CD4-positive, alpha-beta T cell treated with Interferon gamma for 1 hour (primary cell): Measurements from ENCODE around the gene NME3.

Source experiments
- DNase-seq: peaks from one replicate; pipeline ENCODE4 v3.0.0-alpha.2; 2020

The NME3 gene

DNA sequence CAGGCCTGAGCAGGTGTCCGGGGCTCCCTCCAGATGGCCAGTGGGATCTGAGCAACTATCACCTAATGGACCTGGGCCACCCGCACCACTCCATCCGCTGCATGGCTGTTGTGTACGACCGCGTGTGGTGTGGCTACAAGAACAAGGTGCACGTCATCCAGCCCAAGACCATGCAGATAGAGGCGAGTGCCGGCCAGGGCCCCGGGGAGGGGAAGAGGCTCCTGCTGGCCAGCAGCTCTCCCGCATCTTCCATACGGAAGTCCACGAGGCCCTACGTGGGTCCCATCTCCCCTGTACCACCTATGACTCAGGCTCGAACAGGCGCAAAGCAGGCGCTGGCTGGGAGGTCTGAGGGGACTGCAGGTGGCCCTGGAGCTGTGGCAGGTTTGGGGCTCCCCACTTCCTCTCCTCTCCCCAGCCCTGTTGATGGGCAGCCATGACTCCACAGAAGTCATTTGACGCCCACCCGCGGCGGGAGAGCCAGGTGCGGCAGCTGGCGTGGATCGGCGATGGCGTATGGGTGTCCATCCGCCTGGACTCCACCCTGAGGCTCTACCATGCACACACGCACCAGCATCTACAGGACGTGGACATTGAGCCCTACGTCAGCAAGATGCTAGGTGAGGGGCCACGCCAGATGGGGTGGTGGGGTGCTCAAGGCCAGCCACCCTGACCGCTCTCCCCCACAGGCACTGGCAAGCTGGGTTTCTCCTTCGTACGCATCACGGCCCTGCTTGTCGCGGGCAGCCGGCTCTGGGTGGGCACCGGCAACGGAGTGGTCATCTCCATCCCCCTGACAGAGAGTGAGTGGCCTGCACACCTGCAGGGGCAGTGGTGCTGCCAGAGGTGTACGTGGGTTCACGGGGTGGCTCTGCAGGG is 4.0 kb downstream of the NME3 start:
- no peak for DNase-seq

DNA sequence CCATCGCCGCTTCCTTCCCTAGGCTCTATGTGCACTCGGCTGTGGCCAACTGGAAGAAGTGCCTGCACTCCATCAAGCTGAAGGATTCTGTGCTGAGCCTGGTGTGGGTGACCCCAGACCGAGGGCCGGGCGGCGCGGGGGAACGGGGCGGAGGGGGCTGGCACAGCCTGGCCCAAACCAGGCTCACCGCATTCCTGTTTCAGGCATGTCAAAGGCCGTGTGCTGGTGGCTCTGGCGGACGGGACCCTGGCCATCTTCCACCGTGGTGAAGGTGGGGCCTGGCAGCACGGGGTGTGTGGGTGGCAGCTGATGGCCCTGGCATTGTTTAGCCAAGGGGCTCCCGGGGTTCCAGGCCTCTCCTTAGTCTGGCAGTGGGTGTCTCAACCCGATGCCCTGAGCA is 4.6 kb downstream of the NME3 start:
- DNase-seq, result no peak

DNA sequence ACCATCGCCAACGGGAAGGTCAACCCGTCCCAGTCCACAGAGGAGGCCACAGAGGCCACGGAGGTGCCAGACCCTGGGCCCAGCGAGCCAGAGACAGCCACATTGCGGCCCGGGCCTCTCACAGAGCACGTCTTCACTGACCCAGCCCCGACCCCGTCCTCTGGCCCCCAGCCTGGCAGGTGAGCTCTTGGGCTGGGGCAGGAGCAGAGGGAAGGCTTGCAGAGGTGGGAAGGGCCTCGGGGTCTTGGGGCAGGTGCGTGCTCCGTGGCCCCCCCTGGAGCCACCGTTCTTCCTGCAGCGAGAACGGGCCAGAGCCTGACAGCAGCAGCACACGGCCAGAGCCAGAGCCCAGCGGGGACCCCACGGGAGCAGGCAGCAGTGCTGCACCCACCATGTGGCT is 5.1 kb downstream of the NME3 start:
- no peak for DNase-seq

DNA sequence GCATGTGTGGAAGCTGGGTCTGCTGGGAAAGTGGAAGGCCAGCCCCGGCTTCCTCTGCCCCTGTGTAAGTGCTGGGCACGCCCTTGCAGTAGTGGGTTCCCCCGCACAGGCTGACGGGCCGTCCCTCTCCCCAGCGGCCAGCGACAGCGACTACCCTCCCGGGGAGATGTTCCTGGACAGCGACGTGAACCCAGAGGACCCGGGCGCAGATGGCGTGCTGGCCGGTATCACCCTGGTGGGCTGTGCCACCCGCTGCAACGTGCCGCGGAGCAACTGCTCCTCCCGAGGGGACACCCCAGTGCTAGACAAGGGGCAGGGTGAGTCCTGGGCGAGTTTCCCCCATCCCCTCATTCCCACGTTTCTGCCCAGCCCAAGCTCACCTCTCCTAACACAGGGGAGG is 5.5 kb downstream of the NME3 start:
- DNase-seq, result no peak

DNA sequence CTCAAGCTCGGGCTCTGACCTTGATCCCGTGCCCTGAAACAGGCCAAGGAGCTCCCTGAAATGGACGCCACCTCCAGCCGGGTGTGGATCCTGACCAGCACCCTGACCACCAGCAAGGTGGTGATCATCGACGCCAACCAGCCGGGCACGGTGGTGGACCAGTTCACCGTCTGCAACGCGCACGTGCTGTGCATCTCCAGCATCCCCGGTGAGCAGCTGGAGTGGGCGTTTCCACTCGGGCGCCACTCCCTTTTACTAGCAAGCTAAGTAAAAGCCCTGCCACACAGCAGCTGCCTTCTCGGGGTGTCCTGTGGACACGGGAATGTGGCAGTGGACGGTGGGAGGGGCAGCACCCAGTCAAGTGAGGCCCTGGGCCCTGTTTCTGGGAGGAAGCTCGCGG is 6.4 kb downstream of the NME3 start:
- no peak for DNase-seq

DNA sequence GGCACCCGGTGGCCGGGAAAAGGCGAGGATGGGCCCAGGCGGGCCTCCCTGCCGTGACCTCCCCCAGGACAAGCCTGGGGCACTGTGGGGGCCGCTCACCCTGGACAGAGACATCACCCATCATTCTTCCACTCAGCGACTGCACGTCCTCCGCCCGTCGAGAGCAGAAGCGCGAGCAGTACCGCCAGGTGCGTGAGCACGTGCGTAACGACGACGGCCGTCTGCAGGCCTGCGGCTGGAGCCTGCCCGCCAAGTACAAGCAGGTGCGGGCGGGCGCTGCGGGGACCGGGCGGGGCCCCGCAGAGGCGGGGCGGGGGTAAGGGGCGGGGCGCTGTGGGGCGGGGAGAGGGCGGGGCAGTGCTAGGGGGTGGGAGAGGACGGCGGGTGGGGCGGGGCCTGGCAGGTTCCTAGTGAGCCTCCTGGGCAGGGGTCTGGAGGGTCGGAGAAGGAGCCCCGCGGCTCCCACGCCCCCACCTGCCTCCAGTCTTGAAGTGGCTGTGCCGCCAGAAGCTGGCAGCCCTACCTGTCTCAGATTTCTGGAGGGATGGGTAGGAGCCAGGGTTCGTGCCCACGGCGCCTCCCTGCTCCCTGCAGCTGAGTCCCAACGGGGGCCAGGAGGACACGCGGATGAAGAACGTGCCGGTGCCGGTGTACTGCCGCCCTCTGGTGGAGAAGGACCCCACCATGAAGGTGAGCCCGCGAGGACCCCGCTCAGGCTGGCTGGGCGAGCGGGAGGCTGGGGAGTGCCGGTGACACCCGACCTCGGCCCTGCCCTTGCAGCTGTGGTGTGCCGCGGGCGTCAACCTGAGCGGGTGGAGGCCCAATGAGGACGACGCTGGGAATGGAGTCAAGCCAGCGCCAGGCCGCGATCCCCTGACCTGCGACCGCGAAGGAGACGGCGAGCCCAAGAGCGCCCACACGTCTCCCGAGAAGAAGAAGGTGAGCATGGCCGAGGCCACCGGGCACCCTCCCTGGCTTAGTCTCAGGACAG is 7.5 kb downstream of the NME3 start:
- no peak for DNase-seq

DNA sequence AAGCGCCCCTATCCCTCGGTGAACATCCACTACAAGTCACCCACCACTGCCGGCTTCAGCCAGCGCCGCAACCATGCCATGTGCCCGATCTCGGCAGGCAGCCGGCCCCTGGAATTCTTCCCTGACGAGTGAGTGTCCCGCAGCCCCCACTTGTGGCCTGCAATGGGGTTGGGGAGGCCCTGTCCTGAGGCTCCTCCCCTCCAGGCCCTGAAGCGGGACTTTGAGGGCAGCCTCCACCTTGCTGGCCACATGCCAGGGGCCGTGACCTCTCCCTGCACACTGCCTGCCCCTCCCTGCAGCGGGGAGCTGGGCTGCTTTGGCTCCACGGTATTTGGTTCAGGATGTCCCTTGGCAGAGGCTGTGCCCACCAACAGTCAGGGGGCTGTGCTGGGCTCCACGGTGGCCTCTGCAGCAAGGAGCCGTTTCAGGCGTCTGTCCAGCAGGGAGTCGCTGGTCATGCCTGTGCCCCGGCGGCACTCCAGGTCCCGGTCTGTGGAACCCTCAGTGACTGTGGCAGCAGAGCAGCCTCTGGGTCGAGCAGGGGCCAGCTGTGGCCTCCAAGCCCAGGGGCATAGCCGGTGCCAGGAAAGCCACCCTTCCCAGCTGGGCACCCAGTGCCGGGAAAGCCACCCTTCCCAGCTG is 8.3 kb downstream of the NME3 start:
- DNase-seq, result no peak

DNA sequence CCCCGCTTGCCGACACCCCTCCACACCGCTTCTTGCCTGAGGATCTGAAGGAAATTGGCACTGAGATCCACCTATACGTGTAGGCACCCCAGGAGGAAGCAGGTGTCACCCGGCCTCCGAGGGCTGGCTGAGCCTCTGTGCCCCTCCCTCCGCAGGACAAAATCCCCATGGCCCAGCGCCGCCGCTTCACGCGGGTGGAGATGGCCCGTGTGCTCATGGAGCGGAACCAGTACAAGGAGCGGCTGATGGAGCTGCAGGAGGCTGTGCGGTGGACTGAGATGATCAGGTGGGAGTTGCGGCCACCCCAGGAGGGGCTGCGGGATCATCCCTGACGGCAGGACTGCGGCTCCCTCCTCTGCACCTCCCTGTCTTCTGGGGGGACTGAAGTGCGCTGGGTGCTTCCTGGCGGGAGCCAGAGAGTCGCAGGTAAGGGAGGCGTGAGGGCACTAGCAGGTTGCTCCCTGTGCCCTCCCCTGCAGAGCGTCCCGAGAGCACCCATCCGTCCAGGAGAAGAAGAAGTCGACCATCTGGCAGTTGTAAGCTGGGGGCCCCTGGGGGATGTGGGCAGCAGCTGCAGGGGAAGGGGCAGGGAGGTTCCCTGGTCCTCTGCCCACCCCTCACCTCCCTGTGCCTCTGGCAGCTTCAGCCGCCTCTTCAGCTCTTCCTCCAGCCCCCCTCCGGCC is 9.0 kb downstream of the NME3 start:
- no peak for DNase-seq

DNA sequence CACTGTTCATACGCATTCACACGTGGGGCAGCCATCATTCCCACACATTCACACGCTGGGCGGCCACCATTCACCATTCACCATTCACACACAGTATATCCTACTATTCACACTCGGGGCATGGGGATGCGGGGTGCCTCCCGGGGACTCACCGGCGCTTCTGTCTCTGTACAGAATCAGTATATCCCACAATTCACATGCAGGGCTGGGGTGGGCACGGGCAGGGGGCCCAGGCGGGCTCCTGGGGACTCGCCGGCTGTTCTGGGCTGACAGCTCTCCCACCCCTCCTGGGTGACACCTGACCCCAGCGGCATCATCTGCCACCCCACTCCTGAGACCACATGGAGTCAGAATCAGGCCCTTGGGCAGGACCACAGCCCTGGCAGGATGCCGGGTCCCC is 9.6 kb downstream of the NME3 start:
- no peak for DNase-seq

DNA sequence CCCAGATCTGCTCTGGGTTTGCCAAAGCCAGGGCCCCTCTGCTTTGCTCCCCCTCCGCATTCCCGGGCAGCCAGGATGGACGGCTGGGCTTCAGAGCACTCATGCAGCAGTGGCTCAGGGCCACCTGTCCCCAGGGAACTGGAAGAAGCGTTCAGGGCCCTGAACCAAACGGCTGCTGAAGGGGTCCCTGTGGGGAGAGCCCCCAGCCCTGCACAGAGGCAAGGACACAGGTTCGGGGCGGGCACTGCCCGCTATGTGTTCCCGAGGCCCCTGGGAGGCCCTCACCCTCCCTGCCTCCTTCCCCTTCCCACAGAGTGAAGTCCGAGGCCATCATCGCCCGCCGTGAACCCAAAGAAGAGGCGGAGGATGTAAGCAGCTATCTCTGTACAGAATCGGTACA is 10.4 kb downstream of the NME3 start:
- DNase-seq, result no peak

DNA sequence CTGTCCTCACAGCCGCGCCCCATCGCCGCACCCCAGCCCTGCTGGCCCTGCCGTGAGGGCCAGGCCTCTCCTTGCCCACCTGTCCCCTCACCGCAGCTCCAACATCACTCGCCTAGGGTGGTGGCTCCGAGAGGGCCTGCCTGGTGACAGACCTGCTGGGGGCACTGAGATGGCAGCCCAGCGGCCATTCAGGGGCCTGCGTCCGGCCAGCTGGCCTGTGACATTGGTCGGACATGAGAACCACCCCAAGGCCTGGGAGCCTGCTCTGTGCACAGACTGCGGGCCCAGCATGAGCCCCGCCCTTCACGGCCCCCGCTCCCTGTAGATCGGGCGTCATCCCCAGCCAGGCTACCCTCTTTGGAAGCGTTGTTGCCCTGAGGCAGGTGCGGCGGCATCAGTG is 11.8 kb downstream of the NME3 start:
- no peak for DNase-seq

DNA sequence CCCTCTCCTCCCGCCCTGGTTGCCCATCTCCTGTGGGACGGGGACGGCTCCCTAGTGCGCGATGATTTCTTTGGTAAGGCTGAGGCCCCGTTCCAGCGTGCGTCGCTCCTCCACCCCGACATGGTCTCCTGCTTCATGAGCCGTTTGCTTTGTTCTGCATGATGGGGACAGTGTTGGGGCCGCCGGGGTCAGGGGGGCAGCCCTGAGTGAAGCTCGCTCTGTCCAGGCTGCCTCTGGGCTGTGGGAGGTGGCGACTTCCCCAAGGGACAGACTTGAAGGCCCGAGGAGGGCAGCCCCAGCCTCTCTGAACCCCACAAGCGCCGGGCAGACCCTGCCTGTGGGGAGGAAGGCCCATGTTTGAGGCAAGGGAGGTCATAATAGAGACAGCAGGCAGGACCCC is 12.4 kb downstream of the NME3 start:
- DNase-seq, result no peak

DNA sequence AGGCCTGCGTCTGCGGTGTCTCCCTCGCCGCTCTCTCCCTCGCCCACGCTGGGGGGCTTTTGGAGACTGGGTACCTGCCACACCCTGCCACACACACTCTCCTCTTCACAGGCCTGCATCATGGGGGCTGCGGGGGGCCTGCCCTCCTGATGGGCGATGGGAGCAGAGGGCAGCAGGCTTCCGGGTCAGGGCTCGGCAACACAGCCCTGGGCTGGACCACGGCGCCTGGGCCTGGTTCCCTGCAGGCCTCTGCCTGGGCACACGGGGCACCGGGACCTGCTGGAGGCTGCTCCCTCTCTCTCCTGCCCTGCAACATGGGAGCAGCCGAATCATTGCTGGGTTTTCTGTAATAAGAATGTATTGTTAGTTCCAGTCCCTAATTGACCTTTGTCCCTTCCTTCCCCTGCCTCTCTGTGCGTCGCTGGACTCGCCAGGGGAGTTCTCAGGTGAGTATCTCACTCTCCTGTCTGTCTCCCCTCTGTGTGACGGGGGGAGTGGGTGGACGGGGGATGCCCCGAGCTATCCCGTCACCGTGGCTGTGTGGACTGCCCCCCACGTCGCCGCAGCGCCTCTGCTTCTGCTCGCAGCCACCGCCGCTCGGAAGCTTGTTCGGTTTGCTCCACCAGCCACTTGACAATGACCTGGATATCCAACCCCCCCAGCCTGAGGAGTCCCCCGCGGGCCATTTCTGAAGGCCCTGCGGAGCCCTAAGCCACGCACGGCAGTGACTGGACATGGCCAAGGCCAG is 13.5 kb downstream of the NME3 start:
- no peak for DNase-seq

DNA sequence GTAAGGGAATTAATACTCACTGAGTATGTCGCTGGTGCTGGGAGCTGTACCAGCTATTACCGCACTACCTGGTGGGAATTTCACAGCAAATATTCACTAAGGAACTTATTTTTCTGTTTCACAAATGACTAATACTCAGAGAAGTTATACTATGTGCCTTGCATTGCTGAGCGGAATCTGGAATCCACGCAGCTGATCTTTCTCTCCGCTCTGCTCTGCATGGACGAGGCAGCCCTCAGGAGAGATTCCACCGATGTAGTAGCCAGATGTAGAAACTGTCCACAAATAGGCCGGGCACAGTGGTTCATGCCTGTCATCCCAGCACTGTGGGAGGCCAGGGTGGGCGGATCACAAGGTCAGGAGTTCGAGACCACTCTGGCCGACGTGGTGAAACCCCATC is 17.1 kb downstream of the NME3 start:
- no peak for DNase-seq

DNA sequence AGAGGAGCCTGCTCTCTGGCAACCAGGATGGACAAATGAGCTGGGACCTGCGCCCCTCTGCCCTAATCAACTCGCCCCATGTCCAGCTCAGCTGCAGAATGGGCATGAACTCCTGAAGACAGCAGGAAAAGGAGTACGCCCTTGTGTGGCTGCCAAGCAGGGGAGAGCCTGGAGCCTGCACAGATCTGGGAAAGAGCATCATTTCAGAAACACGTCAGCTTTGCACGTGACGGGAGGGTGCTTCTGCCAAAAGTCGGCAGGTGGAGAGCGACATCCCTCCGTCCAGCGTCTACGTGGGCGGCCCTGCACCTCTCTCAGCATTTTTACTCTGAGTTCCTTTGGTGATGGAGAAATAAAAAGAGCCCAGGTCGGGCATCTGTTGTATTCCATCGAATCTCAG is 18.5 kb downstream of the NME3 start:
- no peak for DNase-seq

DNA sequence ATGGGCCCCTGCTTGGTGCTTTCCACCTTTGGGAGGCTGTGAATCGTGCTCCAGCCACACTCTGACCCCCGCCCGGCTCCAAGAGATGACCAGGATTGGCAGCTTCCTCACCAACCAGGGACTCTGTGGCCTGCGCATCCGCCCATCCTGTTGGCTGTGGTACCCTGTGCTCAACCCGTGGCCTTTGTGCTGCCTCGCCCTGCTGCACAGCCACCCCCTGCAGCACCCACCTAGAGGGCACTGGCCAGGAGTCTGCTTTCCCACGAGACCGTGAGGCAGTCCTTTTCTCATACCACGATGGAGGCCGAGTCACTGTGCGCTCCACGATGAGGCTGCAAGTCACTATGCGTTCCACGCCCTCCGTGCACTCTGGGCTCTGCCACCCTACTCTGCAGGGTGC is 19.4 kb downstream of the NME3 start:
- no peak for DNase-seq

DNA sequence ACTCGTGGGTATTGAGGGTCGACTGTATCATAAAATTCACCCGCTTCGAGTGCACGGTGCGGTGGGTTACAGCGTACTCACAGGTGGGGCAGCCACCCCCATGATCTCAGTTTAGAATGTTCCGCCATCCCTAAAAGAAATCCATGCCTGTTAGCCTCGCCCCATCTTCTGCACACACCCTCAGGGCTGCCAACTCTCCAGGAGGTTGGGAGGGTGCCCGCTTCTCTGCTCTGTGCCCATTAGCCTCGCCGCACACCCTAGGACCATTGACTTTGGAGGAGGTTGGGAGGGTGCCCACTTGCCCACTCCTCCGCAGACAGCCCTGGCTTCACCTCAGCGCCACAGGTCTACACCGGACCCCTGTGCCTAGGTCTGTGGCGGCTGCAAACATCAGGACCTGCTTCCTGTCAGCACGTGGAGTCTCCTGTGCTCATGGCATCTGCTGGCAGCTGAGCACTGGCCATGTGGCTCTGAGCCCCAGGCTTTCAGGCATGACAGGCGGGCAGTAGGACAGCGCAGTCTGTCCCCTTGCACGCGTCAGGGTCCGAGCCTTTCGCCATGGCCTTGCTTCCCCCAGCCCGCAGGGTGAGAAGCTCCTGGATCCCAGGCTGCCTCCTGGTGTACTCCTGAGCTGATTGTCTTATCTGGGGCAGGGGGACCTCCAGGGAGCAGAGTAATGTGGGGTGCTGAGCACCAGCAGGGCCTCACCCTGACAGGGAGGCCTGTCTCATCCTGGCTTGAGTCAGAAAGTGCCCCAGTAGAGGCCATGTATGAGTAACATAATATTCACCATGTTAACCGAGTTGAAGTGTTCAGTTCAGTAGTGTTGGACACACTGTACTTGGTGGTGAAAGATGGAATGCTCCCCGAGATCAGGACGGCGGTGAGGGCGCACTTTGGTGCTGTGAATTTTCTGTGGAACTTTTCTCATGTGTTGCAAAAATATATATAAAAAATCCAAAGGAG is 21.9 kb downstream of the NME3 start:
- DNase-seq, result no peak

DNA sequence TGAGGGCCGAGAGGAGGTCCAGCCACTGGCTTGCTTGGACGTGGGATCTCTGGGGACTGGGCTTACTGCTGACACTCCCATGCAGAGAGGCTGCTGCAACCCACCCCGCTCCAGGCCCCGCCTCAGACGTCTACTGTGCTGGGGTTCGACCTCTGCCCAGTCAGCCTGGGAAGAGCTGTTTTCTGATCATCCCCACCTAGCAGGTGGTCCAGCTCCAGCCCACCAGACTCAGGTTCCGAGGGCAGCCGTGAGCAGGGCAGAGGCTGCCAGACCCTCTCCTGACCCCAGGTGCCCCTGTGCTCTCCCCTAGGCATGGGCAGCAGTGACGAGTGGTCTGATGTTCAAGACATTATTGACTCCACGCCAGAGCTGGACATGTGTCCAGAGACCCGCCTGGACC is 23.4 kb downstream of the NME3 start:
- no peak for DNase-seq

DNA sequence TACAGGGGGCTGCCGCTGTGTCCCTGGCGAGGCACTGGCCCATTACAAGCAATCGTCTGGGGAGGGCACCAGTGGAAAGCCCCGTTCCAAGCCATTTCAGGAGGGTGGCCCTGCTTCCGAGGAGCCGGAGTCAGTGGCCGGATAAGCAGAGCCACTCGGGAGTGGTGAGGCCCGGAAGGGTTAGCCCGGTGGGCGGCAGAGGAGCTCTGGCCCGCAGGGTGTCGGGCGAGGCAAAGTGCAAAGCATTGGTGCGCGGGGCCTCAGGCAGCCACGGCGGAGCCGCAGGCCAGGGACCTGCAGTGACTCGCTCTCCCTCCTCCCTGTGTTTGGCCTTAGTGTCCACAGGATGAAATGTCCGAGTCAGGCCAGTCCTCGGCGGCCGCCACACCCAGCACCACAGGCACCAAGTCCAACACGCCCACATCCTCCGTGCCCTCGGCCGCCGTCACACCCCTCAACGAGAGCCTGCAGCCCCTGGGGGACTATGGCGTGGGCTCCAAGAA is 24.6 kb downstream of the NME3 start:
- no peak for DNase-seq

DNA sequence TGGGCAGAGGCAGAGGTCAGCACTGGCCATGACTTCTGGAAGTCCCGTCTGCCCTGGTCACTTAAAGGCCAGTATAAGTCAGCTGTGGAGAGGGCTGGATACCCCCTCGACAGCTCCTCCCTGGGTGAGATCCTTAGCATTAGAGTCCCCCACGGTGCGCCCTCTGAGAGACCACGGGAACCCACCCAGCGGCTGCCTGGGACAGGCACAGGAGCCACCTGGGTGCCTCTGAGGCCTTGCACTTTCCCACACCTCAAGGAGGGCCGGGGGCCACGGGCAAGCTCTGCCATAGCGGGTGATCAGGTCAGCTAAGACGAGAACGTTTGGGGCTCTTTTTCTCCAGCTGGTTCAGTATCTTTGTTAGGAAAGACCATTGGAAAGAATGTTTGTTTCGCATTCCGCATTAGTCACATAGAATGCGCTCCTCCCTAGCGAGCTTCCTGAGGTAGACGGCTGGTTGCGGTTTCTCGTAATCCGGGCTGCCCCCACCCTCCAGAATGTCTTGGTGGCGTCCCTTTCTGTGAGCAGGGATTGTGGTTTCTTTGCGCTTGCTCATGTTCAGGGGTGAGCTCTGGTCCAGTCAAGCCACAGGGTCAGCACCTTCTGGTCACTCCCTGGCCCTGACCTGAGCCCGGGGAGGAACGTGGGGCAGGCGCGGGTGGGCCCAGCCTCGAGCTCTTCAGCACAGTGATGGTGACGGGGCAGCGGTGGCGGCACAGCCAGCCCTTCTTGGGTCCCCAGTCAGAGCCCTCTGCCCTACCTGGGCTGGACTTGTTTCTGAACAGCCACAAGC is 25.2 kb downstream of the NME3 start:
- no peak for DNase-seq
